Coronary artery (tissue), 2 donors: ENCODE measurements around the gene RYR3.

ENCODE experiments used
- DNase-seq: peaks from one replicate; pipeline ENCODE4 v3.0.0-alpha.2; 2017; ENCODE audit warnings: low spot score
- H3K27ac ChIP-seq, 2 donors: fragments of 200-600 bp; sonication (generic); one replicate each; pipeline ENCODE4 v1.5.1; 2016 to 2019
- H3K4me3 ChIP-seq: fragments of 200-600 bp; sonication (generic); 2 replicates; pipeline ENCODE4 v1.5.1; 2016; ENCODE audit warnings: mild to moderate bottlenecking, moderate library complexity
- TF ChIP-seq, protein P1 (sequence below): fragments of 200-600 bp; sonication (generic); IDR thresholded peaks from one replicate; pipeline ENCODE4 v1.5.1; 2019; ENCODE audit warnings: antibody characterized with exemption

RYR3 gene

DNA sequence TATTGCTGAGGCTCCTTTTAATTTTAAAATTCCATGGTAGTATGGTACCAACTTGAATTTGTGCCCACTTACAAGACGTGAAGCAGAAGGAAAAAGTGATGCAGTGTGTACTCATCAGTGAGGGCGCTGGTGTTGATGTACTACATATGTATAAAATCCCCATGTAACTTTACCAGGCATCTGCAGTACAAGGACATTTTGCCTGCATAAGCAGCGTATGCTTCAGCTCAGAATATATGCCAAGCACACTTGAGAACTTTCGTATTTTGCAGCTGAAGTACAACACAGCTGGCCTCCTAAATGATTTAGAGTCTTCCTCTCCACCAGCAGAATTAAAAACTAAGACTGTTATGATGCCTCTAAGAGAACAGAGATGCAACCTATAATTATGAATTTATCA lies 108.9 kb downstream of the RYR3 start:
- no peak for DNase-seq
- Histone ChIP-seq H3K27ac (no peak overlapping the region), H3K4me3 (no peak overlapping the region)
- TF ChIP-seq, protein P1, sequence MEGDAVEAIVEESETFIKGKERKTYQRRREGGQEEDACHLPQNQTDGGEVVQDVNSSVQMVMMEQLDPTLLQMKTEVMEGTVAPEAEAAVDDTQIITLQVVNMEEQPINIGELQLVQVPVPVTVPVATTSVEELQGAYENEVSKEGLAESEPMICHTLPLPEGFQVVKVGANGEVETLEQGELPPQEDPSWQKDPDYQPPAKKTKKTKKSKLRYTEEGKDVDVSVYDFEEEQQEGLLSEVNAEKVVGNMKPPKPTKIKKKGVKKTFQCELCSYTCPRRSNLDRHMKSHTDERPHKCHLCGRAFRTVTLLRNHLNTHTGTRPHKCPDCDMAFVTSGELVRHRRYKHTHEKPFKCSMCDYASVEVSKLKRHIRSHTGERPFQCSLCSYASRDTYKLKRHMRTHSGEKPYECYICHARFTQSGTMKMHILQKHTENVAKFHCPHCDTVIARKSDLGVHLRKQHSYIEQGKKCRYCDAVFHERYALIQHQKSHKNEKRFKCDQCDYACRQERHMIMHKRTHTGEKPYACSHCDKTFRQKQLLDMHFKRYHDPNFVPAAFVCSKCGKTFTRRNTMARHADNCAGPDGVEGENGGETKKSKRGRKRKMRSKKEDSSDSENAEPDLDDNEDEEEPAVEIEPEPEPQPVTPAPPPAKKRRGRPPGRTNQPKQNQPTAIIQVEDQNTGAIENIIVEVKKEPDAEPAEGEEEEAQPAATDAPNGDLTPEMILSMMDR, result no peak

DNA sequence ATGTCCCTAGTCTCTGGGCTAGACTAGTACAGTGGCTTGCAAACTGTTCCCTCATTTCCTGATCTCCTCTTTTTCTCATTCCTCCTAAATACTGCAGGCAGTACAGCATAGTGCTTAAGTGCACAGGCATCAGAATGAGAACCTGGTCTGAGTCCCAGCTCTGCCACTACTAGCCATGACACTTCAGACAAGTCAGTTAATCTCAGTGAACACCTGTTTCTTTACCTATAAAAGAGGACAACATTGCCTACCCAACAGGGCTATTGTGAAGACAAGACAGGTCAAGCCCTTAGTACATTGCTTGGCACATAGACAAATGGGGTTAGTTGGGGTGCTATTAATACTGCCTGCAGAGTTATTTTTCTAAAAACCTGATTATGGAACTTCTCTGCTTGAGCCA lies 113.3 kb downstream of the RYR3 start:
- no peak overlapping the region for H3K4me3 ChIP-seq
- TF ChIP-seq, protein P1, result no peak
- no peak for DNase-seq
- H3K27ac ChIP-seq, result no peak overlapping the region

DNA sequence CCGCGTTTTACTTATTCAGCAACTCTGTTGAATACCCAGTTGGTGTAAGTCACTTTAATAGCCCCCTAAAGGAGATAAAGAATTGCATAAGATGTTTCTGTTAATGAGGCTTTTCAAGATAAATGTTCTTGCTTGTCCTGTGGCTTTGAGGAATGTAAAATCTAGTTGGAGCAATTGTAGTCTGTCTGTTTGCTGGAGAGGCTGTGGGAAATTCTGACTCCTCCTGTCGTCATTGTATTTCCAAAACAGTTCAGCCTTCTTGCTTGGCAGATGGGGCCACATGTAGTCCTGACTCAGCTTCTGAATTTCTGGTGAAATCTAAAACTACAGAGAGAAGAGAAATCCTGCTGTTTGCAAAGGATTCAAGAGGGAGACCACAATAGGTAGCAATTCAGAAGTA lies 114.4 kb downstream of the RYR3 start:
- Histone ChIP-seq H3K4me3 (no peak overlapping the region), H3K27ac (no peak overlapping the region)
- TF ChIP-seq, protein P1, result no peak
- DNase-seq, result no peak

DNA sequence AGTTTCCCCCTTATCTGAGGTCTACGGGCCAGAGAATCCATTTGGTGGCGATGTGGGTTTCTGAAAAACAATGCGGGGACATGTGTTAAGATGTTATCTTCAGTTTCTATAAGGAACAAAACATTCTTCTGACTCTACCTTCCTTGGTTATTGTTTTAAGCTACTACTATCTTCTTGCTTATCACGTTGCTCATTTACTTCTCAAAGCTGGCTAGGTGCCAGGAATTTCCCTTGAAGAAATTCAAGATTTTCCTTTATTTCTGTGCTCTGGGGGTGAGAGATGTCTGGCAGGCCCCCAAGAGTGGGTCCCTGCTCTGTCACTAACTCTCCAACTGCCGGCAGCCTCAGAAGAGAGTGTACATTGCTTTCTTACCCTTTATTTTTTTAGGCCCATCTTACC lies 119.8 kb downstream of the RYR3 start:
- TF ChIP-seq, protein P1, result no peak

DNA sequence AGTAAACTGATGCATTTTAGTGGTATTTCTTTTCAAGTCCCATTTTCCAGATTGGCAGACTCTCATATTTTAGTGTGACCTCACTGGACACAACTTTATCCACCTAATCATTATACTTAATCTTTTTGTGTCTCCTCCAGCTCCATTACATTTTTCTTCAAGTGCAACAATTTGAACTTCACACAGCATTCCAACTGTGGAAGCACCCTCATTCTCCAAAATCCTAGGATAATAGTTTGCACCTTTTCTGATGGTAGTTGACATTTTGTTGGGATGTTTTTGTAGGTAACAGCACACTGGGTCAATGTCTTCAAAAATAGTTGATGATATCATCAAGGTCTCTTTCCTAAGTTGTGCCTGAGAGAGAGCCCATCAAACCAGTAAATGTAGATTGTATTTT lies 123.1 kb downstream of the RYR3 start:
- TF ChIP-seq, protein P1, result no peak
- H3K27ac ChIP-seq, result no peak overlapping the region
- no peak overlapping the region for H3K4me3 ChIP-seq
- DNase-seq, result no peak

More for the DNA sequence above, 119.8 kb downstream of the RYR3 start:
- H3K4me3 ChIP-seq, result no peak overlapping the region
- H3K27ac ChIP-seq, result no peak overlapping the region
- DNase-seq, result no peak

DNA sequence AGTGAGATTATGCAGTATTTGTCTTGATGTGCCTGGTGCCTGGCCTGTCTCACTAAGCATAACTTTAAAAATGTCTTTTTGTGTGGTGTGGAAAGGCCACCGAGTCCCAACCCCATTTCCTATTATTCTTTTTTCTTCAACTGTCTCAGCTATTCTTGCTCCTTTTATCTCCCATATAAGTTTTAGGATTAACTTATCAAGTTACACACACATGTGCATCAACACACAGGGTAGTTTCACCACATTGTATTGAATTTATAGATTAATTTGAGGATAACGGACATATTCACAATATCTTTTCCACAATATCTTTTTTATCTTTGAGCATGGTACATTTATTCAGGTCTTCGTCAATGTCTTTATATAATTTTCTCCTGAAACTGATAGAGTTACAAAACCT lies 127.6 kb downstream of the RYR3 start:
- no peak overlapping the region for H3K27ac ChIP-seq
- no peak overlapping the region for H3K4me3 ChIP-seq
- TF ChIP-seq, protein P1, result no peak
- DNase-seq, result no peak

DNA sequence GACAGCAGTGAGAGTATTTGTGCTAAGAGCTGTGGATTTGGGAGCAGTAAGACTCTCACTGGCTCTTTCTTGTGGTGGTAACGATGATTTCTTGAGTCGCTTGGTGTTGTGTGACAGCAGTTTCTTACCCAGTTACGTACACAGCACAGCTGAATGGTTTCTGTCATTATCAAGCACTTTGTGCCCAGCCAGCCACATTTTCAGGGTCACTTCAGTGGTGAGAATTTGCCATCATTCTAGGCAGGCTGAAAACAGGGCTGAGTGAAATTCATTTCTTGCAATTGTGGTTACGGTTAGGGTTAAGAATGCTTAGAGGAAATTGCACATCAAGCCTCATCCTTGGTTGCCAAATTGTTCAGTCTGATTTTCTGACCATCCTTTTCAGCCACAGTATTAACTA lies 130.1 kb downstream of the RYR3 start:
- no peak overlapping the region for H3K27ac ChIP-seq
- no peak for DNase-seq
- H3K4me3 ChIP-seq, result no peak overlapping the region
- TF ChIP-seq, protein P1, result no peak
